NCI-H2171 (cell line): ENCODE data around the gene ABL1.
A peak's percentile ranks its signal among the peaks of the same experiment; 100 is the strongest.
"Not testable (repeated sequence)": the region's sequence is repeated elsewhere in the genome, so short reads cannot be mapped to it uniquely, and the experiment has no call there.

ENCODE experiments used
- DNase-seq: peaks from one replicate; lab custom pipeline; 2025; lab: John Stamatoyannopoulos, UW

The ABL1 gene

GRCh38 chr9:130834371-130835336, at the start of gene ABL1:
TSS of gene ABL1 (plus strand) at chr9:130835254. CDS start at chr9:130835447, 193 bp downstream.
- DNase-seq, result peak; percentile 80

DNA sequence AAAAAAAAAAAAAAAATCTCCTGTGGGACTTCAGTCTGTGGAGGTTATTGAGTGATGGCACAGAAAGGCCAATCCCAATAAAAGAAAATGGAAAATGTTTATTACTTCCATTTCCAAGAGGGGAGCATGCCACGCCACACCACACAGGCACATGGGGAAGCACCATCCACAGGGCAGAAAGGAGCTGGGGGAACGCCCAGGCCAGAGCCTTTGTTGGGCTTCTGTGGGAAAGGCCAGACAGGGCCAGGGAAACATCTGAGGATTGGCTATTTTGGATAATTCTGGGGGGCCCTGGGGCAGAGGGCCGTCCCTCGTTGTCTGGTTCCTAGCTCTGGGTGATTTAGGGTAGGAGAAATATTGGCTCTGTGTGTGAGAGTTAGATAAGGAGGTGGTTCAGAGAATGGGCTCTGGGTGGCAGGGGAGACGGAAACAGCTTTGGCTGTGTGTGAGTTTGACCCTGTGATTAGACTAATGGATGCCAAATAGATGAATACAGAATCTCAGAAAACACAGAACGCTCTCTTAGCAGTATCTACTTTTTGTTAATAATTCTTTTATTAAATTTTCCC, 49.0 kb upstream of the ABL1 start:
- no peak for DNase-seq

DNA sequence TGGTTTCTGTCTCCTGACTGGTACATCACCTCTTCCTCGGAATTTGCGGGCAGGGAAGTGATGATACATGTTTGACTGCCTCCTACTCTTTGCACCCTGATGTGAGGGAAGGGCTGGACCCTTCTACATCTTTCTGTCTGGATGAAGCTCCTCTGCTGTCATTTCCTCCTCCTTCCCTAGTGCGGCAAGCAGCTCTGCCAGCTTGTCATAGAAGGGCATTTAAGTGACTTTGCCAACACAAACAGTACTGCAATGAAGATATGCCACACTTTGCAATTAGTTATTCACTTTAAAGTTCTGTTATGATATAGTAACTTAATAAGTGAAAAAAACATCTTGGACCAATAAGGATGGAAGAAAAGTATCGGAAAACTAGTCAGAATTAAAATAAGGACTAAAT, 48.5 kb upstream of the ABL1 start:
- DNase-seq, result no peak

DNA sequence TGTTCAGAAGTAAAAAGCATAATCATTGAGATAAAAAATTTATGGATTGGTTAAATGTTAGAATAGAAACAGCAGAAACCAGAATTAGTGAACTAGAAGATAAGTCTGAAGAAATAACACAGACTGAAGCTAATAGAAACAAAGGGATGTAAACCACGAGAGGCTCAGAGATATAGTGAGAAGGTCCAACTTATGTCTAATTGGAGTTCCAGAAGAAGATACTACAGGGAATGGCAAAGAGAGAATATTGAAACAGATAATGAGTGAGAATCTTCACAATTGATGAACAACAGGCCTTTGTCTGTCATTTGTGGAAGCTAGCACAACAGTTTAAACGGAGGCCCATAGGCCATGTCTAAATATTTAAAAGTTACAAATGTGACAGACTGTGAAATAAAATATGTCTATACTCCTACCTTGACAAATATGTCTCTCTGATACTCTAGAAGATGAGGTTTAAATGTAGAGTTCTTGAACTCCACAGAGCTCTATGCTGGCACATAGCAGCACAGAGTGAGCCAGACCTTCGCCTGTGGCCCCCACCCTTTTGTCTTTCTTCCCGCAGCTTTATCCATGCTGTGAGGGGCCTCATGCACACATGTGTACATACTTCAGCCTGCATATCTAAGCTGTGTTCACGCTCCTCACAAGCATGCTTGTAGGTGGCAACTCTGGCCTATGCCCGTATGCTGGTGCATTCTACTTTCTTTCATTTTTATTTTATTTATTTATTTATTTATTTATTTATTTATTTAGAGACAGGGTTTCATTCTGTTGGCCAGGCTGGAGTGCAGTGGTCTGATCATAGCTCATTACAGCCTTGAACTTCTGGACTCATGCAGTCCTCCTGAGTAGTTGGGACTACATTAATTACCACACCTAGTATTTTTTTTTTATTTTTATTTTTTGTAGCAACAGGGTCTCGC, 45.0 kb upstream of the ABL1 start:
- no peak for DNase-seq

GRCh38 chr9:130791303-130791894, 43.7 kb upstream of the ABL1 start:
- no peak for DNase-seq

DNA sequence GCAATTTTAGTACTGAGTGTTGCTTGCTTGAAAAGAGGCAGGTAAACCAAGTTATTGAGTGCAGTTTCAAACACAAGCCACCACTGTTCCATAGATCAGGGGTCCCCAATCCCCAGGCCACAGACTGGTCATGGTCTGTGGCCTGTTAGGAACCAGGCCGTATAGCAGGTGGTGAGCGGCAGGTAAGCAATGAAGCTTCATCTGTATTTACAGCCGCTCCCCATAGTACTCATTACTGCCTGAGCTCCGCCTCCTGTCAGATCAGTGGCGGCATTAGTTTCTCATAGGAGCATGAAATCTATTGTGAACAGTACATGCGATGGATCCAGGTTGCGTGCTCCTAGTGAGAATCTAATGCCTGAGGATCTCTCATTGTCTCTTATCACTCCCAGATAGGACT, 41.5 kb upstream of the ABL1 start:
- no peak for DNase-seq

- not testable (repeated sequence) for DNase-seq
These were observed 41.0 kb upstream of the ABL1 start for GRCh38 chr9:130794021-130794420.

DNA sequence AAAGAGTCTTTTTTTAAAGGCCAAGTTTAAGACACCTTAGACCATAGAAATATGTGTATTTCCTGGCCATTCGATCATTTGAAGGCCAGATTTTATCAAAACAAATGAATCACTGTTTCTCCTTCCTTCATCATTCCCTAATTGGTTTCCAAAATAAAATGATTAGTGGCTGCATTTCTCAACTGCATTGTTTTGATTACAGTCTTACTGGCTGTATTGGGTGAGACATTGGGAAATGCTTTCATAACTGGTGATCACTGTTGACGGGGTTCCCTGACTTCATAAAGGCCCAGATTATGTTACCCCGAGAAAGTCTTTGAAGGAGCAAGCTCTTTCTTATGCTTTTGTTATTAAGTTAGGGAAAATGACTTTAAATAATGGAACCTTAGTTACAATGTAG, 40.6 kb upstream of the ABL1 start:
- not testable (repeated sequence) for DNase-seq

DNA sequence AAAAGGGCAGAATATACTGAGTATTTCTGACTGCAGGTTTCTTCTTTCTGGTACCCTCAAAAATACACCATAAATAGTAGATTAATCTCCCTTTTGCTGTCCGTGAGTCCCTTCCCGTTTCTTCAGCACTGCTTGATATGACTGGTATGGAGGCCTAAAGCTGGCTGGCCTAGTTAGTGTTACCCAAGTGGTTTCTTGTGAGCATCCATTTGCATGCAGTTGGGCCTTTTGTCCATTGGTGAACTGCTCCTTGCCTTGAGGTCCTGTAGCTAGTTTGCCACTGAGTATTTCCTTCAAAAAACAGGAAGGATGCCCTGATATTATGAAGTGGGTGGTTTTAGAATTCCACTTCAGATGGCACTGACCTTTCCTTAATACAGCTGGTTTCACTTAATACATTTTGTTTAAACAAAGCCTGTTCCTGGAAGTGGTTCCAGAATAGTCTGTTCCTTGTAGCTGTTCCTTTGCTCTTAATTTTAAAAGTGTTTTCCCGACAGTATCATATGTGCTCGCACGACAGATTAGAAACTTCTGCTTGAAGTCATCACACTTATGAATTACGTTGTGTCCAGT, 40.0 kb upstream of the ABL1 start:
- DNase-seq, result no peak

GRCh38 chr9:130803116-130803515, 31.9 kb upstream of the ABL1 start:
- DNase-seq, result not testable (repeated sequence)

GRCh38 chr9:130805510-130806326, 29.3 kb upstream of the ABL1 start:
- no peak for DNase-seq

- no peak for DNase-seq
These were observed 28.7 kb upstream of the ABL1 start for GRCh38 chr9:130806327-130806716.

DNA sequence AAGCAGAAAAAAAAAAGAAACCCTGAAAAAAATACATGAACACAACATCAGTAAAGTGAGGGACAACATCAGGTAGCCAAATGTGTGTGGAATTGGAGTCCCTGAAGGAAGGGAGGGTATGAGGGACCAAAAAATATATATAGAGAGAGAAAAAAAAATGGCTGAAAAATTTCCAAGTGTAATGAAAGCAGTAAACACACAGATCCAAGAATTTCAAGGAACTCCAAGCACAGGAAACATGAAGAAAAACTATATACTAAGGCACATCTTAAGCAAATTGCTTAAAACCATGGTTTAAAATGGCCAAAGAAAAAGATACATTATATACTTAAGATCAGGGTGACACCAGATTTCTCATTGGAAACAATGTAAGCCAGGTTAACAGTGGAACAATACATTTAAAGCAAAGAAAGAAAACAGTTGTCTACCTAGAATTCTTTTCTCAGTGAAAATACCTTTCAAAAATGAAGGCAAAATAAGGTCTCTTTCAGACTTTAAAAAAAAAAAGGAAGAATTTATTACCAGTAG, 24.4 kb upstream of the ABL1 start:
- no peak for DNase-seq

- DNase-seq, result no peak
These were observed 19.7 kb upstream of the ABL1 start for GRCh38 chr9:130815242-130815808.

DNA sequence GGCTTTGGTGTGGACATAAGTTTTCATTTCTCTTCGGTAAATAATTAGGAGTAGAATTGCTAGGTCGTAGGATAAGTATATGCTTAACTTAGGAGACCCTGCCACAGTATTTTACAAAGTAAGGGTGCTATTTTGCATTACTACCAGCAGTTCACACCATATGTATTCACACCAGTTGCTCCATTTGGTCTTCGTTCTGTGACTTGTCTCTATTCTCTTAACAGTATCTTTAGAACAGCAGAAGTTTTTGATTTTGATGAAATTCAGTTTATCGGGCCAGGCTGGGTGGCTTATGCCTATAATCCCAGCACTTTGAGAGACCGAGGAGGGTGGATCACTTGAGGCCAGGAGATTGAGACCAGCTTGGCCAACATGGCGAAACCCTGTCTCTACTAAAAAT, 17.1 kb upstream of the ABL1 start:
- DNase-seq, result no peak

DNA sequence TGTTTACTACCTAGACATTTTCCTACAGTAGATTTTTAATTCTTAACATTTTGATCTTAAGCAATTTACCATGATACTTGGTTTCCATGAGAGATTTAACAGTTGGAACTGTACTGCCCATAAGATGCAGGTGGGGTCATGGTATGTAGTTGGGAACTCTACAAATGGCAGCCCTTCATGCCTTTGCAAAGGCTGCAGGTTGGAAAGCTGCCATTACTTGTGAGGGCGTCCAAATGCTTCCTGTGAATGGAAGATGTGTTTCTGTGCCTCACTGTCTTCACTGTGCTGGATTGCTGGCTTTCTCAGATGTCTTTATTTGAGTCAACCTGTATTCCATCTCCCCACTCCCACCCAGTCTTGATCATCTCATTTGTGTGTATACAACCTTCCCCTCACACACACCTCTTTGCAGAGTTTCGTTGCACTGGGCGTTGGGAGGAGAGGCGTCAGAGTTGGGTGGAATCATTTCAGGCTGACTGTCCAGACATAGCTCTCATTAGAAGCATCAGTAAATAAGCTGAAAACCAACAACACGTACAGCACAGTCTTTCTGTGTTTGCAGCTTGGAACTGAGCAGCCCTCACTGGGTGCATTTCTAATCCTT, 14.8 kb upstream of the ABL1 start:
- no peak for DNase-seq

DNA sequence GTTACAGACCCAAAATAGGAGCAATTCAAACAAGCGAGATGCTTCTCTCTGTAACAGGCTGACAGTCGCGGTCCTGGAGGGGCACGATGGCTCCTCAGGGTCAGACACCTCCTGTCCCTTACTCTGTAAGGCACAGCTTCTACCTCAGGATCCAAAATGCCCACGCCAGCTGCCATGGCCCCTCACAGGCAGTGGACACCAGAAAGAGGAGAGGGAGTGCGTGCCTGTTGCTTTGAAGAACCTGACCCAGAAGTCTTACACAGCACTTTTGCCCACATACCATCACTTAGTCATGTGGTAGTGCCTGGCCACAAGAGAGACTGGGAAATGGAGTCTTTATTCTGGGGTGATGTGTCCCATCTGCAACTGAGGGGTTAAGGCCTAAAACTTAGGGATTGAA, 11.6 kb upstream of the ABL1 start:
- no peak for DNase-seq

DNA sequence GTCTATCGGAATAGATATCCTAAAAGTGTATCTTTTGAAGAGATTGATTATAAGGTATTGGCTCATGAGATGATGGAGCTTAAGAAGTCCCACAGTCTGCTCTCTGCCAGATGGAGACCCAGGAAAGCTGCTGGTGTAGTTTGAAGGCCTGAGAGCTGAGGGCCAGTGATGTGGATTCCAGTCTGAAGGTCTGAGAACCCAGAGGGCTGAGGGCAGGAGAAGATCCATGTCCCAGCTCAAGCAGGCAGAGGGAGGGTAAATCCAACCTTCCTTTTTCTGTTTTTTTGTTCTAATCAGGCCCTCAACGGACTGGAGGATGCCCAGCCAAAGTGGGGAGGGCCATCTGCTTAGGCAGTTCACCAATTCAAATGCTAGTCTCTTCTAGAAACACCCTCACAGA, 11.0 kb upstream of the ABL1 start:
- DNase-seq, result no peak

DNA sequence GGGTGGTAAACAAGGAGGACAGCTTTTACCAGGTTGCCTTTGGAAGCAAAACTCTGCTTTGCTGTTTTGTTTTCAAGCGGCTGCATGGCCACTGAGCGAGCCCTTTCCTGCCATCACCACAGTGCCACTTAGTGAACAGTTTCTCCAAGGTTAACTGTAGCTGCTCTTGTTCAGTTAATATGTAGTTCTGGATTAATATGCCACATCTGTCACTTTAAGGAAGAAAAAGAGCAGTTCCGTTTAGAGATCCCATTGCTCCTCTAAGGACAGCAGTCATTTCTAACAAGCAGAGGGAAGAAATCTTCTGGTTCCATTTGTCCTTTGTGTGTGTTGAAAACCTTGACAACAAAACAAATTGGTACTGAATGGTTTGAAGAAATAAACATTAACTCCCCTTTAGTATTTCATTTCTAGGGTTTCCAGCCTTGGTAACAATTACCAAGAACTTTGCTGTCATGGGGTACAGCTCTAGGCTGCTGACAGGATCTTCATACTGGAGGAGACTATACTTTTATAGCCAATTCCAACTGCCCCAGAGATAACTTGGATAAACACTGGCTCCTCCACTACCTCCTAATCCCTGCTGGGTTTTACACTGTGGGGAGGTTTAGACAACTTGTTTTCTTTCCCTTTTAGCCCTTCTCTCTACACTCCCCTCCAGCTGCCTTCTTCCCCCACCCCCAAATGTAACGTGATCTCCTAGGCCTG, 10.3 kb upstream of the ABL1 start:
- peak; percentile 76 for DNase-seq
